NCI-H187 (cell line): ENCODE measurements around the gene MAP6.

Experiments used
- DNase-seq, 2 experiments: peaks; one replicate each; lab custom pipeline; 2025; lab: John Stamatoyannopoulos, UW

The MAP6 gene

DNA sequence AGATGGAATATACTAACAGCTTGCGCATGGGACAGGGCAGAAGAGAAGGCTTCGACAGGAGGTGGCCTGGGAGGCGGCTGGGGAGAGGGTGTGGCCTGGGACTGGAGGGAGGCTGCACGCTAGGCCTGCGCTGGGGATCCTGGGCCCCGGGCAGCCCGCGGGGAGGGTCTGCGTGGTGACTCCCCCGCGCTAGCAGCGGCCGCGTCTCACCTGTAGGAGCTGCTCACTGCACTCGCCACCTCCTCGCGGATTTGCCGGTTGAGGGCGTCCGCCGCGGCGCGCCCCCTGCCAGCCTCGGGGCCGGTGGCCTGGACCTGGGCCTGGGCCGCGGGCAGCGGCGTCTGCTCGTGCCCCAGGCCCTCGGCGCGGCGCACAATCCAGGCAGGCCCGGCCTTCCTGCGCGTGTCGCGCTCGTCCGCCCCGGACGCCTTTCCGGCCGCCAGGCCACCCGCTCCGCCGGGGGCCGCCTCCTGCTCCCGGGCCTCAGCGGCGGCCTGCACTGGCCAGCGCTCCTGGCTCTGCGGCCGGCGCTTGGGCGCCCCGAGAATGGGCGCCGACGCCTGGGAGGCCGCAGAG is 1.5 kb downstream of the MAP6 start:
- DNase-seq = peak in 1 of 2 experiments; percentile 41

DNA sequence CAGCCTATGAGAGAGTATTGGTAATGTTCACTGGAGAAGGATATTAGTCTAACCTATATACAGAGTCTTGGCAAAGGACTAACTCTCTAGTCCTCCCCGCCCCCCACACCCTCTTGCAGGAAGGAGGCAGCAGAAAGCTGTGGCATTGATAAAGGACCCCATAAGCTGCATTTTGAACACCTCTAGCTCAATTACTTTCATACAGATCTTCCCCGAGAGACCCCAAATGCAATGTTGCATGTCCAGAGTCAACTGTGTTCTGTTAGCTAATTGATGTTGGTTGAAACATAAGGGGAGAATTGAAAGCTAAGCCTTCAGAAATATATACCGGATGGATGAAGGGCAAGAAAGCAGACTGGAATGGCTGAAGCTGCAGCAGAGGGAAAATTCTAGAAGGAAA is 2.8 kb downstream of the MAP6 start:
- DNase-seq = no peak

GRCh38 chr11:75665126-75665525 is 3.7 kb downstream of the MAP6 start:
- DNase-seq = no peak

- DNase-seq = no peak
These were observed 4.4 kb downstream of the MAP6 start for GRCh38 chr11:75664389-75664788.

DNA sequence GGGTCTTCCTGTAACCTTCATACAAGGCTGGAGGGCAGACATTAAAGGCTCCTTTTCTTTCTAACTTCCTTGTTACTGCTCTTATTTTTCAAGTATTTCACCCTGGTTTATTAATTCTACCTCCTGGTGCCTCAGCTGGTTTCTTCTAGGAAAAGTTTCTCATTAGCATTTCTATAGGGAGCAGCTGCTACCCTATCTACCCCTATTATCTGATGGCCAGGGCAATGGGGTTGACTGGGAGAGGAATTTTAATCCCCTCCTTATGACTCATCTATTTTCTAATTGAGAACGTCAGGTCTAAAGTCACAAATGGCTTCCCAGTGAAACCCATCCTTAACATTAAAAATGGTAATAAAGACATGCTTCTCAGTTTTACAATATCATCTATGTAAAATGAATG is 5.0 kb downstream of the MAP6 start:
- DNase-seq = no peak

DNA sequence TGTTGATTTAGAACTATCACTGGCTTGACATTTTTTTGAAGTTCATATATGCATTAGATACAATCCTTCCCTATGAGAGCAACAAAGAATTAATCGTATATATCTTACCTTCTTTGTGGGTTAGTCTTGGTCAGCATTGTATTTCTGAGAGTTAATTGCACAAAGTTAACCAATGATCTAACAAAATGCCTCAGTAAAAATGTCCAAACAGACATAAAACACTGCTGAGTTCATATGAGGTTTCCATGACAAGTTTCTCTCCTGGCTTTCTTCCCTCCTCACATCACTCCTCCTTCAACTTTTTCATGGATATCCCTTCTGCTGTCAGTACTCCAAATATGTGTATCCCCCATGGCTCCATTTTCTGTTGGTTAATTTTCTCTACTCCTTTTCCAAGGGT is 9.0 kb downstream of the MAP6 start:
- DNase-seq = no peak

GRCh38 chr11:75656044-75656727 is 12.7 kb downstream of the MAP6 start:
- DNase-seq = no peak

- no peak for DNase-seq
These were observed 13.2 kb downstream of the MAP6 start for GRCh38 chr11:75655605-75656004.

- no peak for DNase-seq
These were observed 14.5 kb downstream of the MAP6 start for GRCh38 chr11:75654314-75654713.

DNA sequence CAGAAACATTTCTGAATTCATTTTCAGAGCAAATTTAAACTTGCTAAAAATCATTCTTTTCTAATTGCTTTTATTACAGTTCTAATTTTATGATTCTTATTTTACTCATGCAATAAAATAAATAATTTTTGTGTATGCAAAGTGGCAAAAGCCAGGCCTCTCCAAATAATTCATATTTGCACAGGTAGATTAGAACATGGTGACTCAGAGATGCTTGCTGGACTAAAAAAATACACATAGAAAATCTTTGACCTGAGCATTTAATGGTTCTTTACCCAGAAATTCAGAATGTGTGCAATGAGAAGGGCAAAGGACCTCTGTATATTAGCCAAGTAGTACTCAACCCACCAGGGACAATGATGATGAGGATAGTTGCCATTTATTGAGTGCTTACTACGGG is 15.3 kb downstream of the MAP6 start:
- no peak for DNase-seq

DNA sequence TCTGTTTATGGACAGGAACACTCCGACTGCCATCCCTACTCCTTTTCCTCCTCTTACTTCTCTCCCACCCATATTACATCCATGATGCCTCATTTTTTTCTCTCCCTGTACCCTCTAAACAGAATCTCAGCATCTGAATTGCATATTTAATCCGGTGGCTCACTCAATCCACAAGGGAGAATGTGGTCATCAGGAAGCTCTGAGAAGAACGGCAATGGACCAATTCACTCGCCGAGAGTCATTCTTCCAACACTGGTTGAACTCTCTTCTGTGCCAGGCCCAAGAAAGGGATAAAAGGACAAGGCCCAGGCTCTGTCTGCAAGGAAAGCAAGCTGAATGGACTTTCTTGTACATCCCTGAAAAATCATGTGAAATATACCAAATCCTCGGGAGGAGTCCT is 15.9 kb downstream of the MAP6 start:
- no peak for DNase-seq

GRCh38 chr11:75651218-75651617 is 17.6 kb downstream of the MAP6 start:
- no peak for DNase-seq

DNA sequence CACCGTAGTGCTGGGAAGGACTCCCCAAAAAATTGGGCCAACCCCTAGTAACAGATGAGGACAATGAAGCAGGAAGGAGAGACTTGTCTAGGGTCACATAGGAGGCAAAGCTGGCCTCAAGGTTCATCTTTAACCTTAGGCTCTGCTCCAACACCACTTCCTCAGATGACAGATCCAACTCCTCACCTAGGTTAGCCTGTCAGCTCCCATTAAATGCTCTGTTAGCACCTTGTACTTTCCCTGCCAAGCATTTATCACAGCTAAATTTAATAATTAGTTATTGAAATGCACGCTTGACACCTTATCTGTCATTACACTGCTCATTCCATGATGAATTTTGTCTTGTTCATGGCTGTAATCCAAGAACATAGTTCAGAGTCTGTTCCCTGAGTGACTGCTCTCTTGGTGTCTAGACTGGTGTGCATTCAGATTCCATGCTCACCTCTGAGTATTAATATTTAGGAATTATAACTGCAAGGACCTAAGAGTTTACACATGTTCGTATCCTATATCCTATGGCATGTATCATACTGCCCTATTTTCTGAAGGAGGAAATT is 18.6 kb downstream of the MAP6 start:
- no peak for DNase-seq

GRCh38 chr11:75644946-75645345 is 23.9 kb downstream of the MAP6 start:
- DNase-seq = no peak

DNA sequence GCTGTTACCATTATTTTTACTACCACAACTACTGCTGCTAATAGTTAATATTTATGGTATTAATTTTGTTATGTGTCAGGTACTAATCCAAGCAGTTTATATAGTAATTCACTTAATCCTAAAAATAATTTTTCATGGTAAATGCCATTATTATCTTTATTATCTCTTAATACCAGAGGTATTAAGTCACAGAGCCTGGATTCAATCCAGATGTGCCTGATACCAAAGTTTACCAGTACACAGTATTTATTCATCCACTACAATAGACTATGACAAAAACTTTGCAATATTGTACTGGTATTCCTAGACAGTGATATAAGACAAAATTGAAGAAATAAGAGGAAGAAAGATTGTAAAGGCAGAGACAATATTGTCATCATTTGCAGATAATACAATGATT is 24.5 kb downstream of the MAP6 start:
- no peak for DNase-seq

DNA sequence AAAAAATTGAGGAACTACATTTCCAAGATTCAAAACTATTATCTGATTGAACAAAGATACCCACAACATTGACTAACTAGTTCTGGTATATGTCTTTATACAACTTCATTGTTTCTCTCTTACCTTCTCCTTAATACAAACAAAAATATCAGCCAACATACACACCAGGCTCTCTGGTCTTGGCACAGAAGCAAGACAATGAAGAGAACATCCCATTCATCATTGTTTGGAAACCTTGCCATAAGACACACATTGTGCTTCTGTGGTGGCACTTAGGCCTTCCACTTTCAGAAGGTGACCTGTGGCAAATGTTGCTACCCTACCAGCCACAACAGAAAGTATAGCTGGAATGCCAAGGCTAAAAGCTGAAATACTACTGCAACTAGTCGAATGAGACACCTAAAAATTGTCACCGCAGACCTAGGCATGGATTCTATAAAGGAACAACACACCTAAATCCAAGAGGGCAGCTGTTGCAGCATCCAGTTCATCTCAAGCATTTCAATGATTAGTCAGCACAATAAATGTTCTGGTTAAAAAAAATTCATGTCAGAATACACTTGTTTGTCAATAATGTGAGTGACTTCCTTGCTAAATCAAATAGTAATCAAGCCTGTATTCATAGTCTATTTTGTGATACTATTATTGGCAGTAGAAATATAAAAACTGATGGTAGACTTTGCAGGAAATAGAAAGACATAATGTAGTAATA is 26.3 kb downstream of the MAP6 start:
- no peak for DNase-seq

DNA sequence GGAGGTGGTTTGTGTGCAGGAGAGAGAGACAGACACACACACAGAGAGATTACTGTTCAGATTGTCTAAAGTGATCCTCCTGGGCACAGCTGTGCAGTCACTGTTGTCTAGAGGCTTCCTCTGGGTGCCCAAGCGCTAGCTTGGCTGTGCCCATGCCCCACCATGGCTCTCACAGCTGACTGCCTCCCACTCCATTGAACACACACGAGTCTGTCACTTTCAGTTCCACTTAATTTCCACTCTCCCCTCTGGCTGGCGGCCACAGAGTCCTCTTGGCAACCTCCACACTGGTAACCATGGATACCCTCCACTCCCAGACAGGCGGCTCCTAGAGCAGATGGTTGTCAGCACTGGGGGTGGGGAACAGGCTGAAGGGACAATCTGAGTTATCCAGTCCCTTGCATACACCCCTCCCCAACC is 29.1 kb downstream of the MAP6 start:
- peak; percentile 84 to 95 for DNase-seq

DNA sequence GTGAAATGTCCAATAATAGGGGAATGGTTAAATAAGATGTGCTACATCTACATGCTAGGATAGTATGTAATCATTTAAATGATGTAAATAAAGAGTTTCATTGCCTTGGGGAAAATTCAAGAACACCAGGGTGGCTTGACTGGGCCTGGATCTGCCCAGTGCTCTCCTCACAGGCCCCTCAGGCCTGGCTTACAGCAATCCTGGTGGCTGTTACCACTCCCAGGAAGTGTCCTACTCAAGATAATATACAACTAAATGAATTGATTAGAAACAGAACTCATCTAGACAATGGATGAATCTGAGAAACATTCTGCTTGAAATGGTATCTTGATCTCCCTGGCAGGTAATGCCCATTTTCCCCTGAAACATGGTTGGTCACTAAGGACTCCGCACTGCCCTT is 30.8 kb downstream of the MAP6 start:
- no peak for DNase-seq

DNA sequence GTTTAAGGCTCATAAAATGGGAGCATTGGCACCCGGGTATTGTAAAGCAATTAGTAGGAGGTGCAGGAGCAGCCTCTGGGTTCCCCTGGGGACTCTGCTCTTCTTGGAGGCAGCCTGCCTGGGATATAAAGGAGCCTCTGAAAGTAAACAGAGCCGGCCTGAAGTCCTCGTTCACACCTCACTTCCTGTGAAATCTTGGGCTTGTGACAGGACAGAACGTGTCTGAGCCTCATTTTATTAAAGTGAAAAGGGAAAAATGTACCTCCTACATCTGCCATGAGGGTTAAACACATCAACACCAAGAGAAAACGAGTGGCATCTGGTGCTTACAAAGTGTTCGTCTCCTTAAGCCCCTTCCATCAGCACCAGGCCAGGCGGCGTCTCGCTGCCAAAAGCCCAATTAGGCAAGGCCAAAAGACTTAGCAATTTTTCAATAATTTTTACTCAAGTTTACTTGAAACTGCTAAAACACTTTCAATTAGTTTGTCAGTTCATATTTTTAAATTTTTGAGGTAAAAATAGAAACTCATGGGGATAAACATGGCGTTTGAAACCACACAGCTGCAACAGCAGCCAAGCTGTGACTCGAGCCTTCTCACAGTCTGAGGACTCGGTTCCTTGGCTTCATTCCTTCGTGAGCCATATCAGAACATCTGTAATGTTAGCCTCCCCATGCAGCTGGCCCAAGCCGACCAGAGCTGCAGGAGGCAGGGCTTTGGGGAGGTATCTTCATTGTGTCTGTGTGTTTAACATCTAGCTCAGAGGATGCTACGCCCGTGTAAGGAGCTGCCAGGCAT is 33.6 kb downstream of the MAP6 start:
- peak in 1 of 2 experiments; percentile 48 for DNase-seq

DNA sequence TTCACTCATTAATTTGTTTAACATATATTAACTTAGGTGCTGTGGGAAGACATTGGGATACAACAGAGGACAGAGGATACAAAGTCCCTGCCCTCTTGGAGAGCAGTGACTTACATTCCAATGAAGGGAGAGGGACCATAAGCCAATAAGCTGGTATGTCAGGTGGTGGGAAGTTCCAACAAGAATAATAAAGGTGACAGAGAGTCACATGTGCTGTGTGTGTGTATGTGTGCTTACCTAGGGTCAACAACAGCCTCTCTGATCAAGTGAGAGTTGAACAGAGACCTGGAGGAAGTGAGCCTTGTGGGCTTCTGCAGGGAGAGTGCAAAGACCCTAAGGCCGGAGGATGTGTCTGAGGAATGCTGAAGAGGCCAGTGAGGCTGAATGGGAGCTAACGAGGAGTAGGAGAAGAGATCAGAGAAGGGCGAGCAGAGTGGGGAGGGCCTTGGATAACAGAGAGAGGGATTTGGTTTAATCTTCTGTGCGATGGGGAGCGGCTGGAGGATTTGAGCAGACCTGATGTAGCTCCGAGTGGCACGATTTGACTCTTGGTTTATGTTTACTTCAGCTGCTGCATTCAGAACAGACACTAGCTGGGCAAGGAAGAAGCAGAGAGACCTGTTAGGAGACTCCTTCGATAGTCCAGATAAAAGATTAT is 35.3 kb downstream of the MAP6 start:
- DNase-seq = no peak

DNA sequence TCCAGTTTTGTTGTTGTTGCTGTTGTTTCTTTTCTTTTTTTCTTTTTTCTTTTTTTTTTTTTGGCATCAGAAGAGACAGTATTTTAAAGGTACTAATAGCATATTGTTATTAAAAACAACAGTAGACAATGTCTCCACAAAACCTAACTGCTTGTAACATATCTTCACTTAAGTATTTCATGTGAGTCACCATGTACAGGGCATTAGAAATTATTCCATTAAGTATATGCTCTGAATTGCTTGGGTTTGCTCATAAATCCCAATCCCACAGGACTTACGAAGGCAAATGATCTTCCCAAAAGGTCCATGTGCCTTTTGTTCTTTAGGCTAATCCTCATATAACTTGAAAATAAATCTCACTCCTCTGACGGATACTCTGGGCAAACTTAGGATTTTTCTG is 35.9 kb downstream of the MAP6 start:
- no peak for DNase-seq

- DNase-seq = no peak
These were observed 36.4 kb downstream of the MAP6 start for GRCh38 chr11:75632450-75632849.
